RKO (cell line): ENCODE data around the gene AUNIP.

Experiments used
- DNase-seq: peaks from one replicate; pipeline ENCODE4 v3.0.0-alpha.2; 2016; ENCODE audit warnings: low spot score

Gene AUNIP

DNA sequence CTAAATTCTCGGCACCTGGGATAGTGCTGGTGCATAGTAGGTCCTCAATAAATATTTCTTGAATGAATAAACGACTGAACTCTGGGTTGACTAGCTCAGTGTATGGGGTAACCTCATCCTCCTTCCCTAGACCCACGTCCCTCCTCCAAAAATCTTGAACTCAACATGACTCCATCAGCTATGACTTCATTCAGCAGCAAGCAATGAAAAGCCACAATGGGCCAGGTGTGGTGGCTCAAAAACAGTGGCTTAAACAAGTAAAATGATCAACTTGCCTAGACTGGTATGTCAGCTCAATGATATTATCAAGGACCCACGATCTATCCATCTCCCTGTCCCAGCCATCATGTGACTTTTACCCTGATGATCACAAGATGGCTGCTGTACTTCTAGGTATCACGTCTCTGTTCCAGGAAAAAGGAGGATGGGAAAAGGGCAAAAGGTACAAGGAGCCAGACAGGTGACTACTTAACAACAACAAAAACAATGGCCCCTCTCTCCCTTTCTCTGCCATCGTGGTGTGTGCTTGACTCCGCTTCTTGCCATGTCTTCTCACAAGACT, 29.2 kb upstream of the AUNIP start:
- DNase-seq = no peak

DNA sequence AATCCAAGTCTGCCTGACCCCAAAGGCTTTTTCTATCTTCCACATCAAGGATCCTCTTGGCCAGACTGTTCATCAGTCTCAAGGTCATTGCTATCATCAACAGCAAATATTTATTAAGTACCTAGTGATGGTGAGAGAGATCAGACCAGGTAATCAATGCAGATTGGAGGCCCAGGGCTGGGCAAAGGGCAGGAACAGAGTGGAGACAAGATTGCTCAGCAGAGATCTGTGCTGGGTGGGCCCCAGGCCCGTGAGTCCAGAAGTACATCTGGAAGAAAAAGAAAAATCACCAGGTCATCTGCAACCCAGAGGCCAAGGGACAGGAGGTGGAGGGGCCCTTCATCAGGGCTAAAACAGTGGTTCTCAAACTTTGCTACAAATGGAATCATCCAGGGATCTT, 26.3 kb upstream of the AUNIP start:
- DNase-seq = no peak

DNA sequence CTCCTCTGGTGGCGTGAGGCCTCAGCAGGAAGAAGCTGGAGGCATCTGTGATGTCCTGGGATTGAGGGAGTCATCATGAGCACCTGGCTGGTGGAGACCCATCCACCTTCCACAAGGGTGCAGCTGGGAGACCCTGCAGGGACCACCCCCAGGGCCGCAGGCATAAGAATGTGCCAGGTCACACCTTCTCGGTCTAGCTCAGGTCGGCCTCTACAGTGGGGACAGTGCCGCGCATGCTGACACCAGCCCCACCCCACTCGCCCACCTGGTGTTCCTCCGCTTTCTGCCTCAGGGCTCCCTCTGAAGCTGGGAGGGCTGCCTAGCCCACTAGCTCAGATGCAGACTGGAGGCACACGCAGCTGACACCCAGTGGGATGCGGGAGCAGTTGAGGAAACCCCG, 22.0 kb upstream of the AUNIP start:
- DNase-seq = no peak

DNA sequence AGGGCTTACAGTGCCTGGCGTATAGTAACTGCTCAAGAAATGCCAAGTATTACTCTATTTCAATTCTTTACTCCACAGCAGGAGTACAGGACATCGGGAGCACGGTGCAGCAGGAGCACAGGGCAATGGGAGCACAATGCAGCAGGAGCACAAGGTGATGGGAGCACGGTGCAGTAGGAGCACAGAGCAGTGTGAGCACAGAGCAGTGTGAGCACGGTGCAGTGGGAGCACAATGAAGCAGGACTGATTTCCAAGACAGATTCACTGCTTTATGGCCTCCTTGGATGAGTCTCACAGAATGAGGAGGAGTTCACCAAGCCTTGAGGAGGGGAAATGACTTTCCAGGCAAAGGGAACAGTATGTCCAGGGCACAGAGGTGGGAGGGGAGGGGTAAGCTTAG, 21.3 kb upstream of the AUNIP start:
- no peak for DNase-seq

DNA sequence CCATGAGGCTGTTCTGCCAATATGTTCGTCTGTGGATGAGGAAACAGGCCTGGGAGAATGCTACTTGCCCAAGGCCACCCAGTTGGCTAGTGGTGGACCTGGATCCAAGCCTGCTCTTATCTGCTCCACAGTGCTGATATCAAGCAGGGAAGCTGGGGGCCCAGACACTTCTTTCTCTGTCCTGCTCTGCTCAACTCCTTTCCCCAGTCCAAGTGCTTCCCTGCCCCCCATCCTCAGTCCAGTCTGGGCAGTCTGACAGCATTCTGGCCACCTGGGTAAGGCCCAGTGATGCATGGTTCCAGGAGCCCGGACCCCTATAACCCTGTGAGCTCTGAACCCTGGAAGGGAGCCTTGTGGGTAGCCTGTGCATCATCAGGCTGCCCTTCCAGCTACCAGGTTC, 20.4 kb upstream of the AUNIP start:
- no peak for DNase-seq

DNA sequence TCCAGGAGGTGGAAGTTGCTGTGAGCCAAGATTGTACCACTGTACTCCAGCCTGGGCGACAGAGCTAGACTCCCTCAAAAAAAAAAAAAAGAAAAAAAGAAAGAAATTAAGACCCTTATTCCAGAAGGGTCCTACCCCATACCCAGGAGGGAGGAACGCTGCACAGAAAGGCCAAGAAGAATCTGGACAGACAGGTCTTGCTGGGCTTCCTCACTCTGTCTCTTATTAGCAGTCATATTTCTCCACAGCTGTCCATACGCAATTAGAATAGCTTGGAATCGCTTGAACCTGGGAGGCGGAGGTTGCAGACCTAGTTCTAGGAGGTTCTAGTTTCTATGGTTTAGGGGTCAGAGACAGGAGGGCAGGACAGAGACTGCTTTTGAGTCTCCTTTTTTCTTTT, 19.4 kb upstream of the AUNIP start:
- no peak for DNase-seq

DNA sequence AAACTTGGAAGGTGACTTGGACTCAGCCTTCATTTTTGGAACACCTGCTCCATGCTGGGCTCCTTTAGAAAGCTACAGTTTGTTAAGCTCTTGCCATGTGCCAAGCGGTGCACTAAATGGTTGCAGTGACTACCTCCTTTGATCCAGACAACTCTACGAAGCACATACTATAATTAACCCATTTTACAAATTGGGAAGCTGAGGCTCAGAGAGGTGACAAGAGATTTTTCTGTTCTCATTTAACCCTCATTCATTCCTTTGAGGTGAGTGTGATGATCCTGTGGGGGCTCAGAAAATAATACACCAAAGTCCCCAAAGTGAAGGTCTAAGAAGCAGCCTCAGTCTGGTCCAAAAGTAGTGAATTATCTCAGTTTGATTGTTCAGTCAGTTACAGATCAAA, 17.9 kb upstream of the AUNIP start:
- DNase-seq = no peak

DNA sequence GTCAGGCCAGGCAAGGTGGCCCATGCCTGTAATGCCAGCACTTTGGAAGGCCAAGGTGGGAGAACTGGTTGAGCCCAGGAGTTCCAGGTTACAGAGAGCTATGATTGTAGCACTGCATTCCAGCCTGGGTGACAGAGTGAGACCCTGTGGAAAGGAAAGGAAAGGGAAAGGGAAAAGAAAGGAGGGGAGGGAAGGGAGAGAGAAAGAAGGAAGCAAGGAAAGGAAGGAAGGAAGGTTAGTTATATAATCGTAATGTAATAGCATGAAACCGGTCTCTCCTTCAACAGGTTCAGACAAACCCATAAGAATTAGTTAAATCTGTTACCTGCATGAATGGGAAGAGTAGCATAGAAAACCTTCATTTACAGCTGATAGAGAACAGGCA, 17.4 kb upstream of the AUNIP start:
- no peak for DNase-seq

DNA sequence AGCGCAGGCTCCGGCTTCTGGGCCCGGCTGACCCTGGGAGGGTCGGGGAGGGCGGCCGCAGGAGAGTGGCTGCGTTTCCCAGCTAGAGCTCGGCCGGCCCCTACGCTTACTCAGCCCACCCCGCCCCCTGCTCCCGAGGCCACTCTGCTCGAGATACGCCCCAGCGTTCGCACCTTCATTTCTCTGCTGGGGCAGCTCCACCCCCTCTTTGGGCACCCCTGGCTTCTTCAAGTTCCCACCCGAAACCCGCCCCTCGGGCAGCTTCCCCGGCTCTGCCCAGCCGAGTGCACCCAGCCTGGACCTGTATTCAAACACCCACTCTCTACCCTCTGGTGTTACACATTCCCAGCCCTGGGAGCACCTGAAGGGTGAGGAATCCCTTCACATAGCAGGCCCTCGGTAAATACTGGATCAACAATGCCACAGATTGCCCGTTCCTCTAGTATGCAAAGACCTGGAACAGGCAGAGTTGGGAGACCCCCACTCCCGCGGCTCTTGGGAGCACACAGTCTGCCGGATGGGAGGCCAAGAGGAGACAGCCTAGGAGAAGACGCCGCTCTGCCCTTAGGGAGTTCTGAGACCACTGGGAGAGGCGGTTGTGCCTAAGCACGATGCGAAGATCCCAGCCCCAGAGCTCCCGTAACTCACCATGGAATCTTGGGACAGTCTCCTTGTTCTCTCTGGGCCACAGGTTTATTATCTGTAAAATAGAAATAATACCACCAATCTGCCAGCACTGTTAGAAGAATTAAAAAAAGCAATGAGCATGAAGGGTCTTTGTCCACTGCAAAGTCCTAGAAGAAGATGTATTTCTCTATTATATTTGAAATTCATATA, 16.8 kb upstream of the AUNIP start:
- no peak for DNase-seq

DNA sequence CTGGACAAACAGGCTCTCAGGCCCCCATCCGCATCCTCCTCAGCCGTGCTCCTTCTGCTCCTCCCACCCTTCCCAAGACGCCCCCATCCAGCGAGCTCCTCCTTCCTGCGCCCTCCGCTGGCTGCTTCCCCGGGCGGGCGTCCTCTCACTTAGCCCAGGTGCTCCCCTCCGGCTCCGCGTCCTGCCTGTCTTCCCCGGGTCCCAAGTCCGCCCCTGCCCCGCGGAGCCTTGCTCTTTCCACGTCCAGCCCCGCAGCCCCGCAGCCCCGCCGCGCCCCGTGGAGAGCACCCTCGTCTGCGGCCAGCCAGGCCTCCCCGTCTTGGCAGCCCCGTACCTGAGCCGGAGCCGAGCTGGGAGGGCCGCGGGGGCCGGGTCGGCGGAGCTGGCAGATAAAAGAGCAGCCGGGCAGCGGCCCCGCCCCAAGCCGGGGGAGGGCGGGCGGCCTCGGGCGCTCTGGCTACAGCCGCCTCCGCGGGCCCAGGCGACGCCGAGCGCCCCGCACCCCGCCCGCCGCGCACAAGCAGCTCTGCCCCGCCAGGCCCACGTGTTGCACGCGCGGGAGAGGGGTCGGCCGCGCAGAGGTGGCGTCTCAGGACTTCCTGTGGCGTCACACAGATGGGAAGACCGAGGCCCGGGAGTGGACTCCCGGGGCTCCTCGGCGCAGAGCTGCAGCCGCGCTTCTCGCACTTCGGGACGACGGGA, 16.0 kb upstream of the AUNIP start, which contains the start of gene PAQR7:
Gene PAQR7, minus strand, starts transcription at position 555 of the 702 bp plus-strand sequence. CDS start 11,869 bp downstream, outside the sequence.
- DNase-seq = peak; percentile 85

DNA sequence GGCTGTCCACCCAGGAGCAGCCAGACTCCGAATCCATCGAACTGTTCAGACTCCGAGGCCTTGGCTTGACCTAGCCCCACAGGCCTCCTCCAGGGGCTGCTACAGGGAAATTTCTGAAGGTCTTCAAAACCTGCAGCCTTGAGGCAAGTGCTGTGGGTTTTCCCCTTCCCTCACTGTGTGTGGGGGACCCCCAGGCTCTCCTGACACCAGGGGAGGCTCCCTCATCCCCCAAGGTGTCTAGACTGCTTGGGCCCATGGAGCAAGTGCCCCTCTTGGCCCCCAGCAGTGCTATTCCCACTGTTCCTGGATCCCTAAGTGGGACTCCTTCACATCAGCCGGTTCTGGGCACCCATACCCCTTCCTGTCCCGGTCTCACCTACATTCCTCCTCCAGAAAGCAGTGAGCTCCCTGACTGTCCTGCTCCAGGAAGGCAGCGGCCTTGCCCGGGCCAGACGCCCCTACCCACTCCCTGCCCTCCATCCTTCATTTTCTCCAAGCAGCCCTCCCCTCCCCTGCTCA, 15.4 kb upstream of the AUNIP start:
- DNase-seq = no peak

DNA sequence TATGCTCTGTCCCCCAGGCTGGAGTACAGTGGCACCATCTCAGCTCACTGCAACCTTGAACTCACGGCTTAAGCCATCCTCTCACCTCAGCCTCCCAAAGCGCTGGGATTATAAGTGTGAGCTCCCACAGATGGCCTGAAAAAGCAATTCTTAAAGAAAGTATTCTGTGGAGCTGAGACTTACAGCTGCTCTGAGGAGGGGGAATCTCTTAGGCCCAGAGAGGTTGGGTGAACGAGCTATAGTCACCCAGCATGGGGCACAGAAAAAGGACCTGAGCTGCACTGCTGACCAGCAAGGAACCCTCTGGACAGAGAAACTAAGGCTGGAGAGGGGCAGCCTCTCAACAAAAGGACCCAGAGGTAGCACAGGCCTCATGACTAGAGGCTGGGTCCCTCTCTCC, 15.0 kb upstream of the AUNIP start:
- no peak for DNase-seq

DNA sequence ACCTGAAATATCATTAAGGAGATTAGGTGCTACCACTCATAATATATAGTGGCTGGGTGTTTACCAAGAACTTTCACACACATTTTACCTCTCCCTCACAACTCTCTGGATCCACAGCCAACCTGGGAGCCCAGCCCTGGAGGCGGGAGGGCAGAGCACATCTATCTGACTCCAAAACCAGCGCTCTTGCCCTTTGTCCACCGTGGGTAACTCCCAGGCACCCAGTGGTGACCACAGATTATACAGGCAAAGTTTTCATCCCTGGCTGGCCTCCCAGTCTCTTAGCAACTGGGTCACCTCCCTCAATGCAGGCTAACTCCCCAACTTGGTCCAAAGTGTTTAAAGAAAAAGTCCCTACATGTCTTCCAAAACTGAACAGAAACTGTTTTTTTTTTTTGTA, 13.9 kb upstream of the AUNIP start:
- DNase-seq = no peak

DNA sequence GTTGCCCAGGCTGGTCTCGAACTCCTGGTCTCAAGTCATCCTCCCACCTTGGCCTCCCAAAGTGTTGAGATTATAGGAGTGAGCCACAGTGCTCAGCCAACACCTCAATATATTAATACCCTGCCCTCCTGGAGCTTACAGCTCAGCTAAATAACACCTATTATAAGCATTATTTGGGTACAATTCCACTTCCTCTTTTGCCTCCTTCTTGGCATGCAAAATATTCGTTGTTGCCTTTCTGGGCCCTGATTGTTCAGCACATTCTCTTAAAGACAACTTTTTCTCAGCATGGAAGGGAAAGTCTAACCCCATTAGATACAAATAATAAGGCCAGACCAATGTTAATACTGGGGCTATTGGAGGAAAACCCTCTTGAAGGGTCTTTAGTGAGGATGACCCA, 13.5 kb upstream of the AUNIP start:
- DNase-seq = no peak

DNA sequence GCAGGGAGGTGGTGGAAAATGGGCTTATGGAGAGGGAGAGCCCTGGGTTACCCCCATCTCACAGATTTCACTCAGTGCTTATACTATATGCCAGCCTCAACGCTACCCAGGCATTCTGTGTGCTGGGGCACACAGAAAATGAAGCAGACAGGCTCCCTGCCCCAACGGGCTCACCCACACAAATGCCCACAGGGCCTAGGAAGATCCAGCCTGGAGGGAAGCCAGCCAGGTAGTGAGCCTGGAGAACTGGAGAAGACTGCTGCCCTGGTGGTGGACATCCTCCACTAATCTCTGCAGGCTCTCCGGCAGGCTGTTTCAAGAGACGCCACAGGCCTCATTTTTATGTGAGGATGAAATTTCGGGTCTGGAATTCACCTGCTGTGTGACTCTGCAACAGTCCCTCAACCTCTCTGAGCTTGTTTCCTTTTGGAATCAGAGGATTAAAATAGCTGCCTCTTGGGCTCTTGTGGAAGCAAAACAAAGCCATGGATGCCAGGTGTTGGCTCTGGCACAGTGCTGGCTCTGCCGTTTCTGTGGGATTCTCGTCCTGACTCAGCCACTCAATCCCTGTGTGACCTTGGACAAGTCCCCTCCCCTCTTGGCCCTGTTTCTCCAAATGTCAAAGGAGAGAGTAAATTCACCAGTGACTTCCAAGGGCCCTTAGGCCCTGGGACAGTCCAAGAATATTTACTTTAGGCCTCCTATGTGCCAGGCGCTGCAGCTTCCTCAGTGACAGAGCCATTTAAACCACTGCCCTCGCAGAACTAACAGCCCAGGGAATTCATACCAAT, 12.6 kb upstream of the AUNIP start:
- DNase-seq = no peak

DNA sequence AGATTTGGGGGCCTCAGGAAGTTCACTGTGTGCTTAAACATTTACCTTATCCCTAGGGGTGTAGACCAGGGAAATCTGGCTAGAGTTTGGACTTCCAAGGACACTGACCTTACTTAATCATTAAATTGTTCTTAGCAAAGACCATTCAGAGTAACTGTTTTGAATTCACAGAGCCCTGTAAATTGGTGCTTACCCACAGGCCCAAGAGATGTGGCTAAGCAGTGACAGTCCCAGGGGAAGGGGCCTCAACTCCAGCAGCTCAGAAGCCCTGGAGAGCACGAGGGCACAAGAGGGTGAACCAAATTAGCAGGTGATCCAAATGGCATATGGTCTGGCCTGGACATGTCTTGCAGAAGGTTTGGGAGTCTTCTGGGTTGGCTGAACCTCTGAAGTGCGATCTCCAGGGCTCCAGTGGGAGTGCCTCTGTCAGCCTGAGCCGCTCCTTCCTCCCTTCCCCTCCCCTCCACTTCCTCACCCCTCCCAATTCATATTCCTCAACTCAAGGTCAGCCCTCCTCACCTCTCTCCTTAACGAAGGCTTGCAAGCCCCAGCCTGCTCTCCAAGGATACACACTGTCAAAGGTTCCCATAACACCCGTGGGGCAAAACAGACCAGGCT, 11.9 kb upstream of the AUNIP start:
- no peak for DNase-seq

DNA sequence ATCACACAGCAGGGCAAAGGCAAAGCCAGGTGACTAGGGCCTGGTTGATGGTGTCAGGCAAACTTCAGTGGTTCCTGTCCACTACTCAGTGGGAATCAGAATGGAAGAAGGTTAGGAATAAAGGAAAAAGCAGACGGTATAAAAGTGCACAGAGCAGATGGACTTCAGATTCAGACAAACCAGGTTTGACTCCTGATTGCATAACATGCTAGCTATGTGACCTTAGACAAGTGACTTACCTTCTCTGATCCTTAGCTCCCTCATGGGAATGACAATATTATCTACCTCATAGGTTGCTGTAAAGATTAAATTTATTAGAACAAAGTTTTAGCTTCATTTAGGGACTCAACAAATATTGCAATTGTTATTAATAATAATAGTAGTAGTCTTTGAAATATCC, 11.4 kb upstream of the AUNIP start:
- no peak for DNase-seq

DNA sequence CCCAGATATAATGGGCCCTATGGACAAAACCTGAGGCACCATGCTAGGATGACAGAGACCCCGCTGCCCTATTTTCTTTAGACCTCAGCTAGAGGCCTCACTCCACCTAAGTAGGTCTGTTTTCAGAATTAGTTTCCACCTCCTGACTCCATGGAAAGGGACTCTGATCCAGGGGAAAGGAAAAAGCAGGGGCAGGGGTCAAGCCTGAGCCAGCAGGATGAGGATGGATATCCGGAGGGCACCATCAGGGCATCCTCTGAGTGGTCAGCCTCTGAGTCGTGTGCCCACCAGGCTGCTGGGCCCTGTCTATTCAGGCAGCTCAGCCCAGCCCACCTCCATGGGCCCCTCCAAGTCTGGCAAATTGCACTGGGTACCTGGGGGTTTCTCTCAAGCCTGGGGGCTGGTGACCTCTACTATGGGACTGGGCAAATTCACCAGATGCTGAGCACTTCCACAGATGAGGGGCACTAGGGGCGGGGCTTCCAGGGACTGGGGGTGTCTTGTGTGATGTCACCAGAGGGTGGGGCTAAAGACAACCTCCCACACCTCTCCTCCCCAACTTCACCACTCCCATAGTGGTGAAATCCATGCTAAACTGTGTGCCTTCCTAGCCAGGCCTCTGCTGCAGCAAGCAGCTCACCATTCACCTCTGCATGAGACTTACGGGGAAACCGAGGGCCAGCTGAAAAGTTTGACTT, 10.8 kb upstream of the AUNIP start:
- no peak for DNase-seq

DNA sequence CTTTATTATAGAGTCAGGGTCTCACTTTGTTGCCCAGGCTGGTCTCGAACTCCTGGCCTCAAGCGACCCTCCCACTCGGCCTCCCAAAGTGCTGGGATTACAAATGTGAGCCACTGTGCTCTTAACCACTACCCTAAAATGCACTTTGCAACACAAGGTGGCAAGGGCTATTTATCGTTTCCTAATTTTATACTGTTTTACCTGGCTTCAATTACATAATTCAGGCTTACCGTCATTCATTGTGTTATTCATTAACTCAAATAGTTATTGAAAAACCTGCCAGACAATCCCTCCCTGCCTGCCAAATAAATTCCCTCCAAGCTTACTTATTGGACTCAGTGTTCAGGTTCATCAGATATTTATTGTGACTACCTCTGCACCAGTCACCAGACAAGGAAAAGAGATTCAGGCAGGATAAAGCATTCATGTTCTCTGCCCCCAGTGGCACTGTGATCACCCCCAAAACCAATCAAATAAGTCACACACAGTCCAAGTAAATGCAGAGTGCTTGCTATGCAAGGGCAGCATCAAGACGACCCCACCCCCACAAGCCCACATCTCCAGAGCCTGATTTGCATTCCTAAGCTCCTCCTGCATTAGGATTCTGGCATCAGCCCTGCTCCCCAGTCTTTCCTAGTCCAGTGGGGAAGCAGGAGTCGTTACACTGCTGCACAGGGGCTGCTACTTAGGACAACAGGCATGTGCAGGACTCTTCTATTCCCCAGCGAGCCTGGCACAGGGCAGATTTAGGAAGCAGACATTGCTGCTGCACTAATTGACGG, 8.1 kb upstream of the AUNIP start:
- DNase-seq = no peak

DNA sequence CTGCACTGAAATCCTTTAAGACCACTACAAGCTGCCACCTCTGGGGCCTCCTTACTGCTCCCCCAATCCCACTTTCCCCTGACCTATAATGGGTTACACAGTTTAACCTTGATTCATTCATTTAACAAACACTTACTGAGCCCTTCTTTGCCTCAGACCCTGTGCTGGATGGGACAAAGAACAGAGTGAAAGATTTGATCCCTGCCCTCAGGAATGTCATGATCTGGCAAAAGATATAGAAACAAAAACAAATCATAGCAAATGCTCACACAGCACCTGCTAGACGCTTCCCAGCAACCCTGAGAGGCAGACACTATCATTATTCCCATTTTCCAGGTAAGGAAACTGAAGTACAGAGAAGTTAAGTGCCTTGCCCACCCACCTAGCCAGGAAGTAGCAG, 7.0 kb upstream of the AUNIP start:
- no peak for DNase-seq
